Measurements from ENCODE around the gene SEC14L2. TPM values are rescaled to one million over a fixed set of nuclear protein-coding genes. Genes with fewer than 3 reads are reported as not detected.

Gene SEC14L2
- total and polyA plus RNA-seq, 2 of the 8 experiments (the other 6 are each of a cell fraction or from before 2014, with no cell fraction given): 2.8 to 3.2 TPM

DNA sequence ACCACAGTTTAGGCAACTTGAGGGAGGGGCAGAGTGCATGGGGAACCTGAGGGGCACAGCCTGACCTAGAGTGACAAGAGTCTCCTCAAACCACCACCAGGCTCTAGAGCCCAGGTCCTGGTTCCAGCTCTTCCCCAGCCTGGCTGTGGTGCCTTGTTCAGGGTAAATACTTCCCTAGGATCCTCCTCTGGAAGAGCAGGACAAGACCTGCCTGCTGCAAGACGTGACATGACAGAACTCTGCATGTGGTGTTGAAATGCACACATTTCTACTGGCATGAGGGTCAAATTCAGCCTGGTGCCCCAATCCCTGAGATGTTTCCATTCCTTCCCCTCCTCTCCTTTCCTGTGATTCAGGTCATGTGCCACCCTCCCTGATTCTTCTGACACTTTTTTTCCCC, 3.3 kb downstream of the SEC14L2 start:
- 45% methylated on average over 1 of the region's 1 CpG; no CpG with 5 or more reads in 1 of the 2 experiments for WGBS, 2 experiments (ENCODE audit: extremely low coverage in 1 of 2, insufficient coverage in 1 of 2, insufficient read length in 1 of 2, insufficient replicate concordance in 2 of 2, low coverage in 1 of 2, low lambda C conversion rate in 2 of 2, missing lambda C conversion rate in 1 of 2)
- Histone ChIP-seq H3K23me2 (ENCODE audit: low read depth, low read length) (peaks cover 8% of the 10 kb centered on the region; the same call in 1 of the 2 replicates), H2BK20ac (ENCODE audit: low read length) (no peak overlapping the region), H3K23ac (ENCODE audit: insufficient read length) (no peak overlapping the region), H3K4me2 (ENCODE audit: insufficient read depth in 1 of 2, low read depth in 2 of 2, low read length in 2 of 2) (no peak overlapping the region), H2AFZ (ENCODE audit: low read length) (no peak overlapping the region), H3K79me1 (ENCODE audit: low read depth, low read length) (no peaks in the 10 kb centered on the region), H3K79me2 (ENCODE audit: control insufficient read depth in 1 of 2, insufficient read depth in 2 of 2, low read length in 2 of 2) (no peaks in the 10 kb centered on the region), H3K14ac (ENCODE audit: insufficient read length) (no peak overlapping the region), H3K4me1 (replicated peaks in 1 of 4; ENCODE audit: control insufficient read depth in 3 of 4, insufficient read depth in 4 of 4, low read length in 3 of 4) (peaks cover 7 to 16% (median 10%) of the 10 kb centered on the region in 4 experiments), H4K8ac (ENCODE audit: extremely low read depth, insufficient read depth, low read length) (no peak overlapping the region), H3K27me3 (replicated peaks in 1 of 4; ENCODE audit: control insufficient read depth in 3 of 4, extremely low read depth in 1 of 4, insufficient read depth in 3 of 4, low read length in 3 of 4) (peaks cover 2 to 16% (median 8%) of the 10 kb centered on the region in 4 experiments; a peak in 6 of 7 replicates), H3K9me3 (ENCODE audit: insufficient read depth in 2 of 2, low read depth in 1 of 2, low read length in 1 of 2) (no peaks in the 10 kb centered on the region), H4K5ac (ENCODE audit: insufficient read length, low read depth, low read length) (no peak overlapping the region), H2BK15ac (ENCODE audit: low read length) (no peak overlapping the region), H3K27ac (ENCODE audit: low read depth, low read length) (no peak overlapping the region), H2BK5ac (ENCODE audit: low read depth, low read length) (no peak overlapping the region), H4K20me1 (replicated peaks in 1 of 2; ENCODE audit: control insufficient read depth in 1 of 2, insufficient read depth in 2 of 2, low read length in 2 of 2) (peaks cover 0 to 6% of the 10 kb centered on the region in 2 experiments), H3K9ac (replicated peaks in 1 of 4; ENCODE audit: extremely low read depth in 1 of 4, low read depth in 3 of 4, low read length in 3 of 4) (no peak overlapping the region), H2AK5ac (ENCODE audit: low read depth, low read length) (no peak overlapping the region), H4K91ac (replicated peaks; ENCODE audit: insufficient read length, low read length) (no peak overlapping the region), H3K56ac (replicated peaks; ENCODE audit: insufficient read length, low read depth, low read length) (no peak overlapping the region), H2BK12ac (ENCODE audit: low read depth, low read length) (no peak overlapping the region), H2BK120ac (replicated peaks; ENCODE audit: low read depth, low read length) (no peak overlapping the region), H3K4me3 (ENCODE audit: extremely low read depth in 1 of 4, insufficient read depth in 2 of 4, low read depth in 3 of 4, low read length in 4 of 4) (no peak overlapping the region), H3K18ac (ENCODE audit: extremely low read depth, low read length) (no peak overlapping the region), H3K4ac (replicated peaks; ENCODE audit: insufficient read length, low read depth, low read length) (no peak overlapping the region), H3K36me3 (ENCODE audit: control insufficient read depth in 2 of 4, insufficient read depth in 4 of 4, low read length in 3 of 4) (no peaks in the 10 kb centered on the region)
- DNase-seq (ENCODE audit: low read depth in 1 of 2, low spot score in 2 of 2): no peak
- ChIA-PET POLR2A (ENCODE audit: partially characterized antibody) (interaction anchor here (6.5 kb wide), 1 partner anchor 24 kb away, joined by 39 read pairs; the partner anchor contains the start of gene MTFP1), CTCF (ENCODE audit: partially characterized antibody) (interaction anchor here (1.4 to 12.0 kb wide), 2 partner anchors 27 to 34 kb away, joined by 3 to 164 read pairs; partner anchors contain the start of gene MTFP1)
- no peak for TF ChIP-seq EGR1 (IDR thresholded peaks at IDR 0.05; ENCODE audit: borderline replicate concordance, low read depth, low read length)
- TF ChIP-seq HDAC2 (IDR thresholded peaks at IDR 0.05; ENCODE audit: borderline replicate concordance in 1 of 2, low read depth in 2 of 2, low read length in 2 of 2): no peak
- TF ChIP-seq, protein P1, sequence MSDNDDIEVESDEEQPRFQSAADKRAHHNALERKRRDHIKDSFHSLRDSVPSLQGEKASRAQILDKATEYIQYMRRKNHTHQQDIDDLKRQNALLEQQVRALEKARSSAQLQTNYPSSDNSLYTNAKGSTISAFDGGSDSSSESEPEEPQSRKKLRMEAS (IDR thresholded peaks at IDR 0.05): no peak
- no peak for TF ChIP-seq SP2 (IDR thresholded peaks at IDR 0.05; ENCODE audit: low read length)
- no peak for TF ChIP-seq MAFK (IDR thresholded peaks at IDR 0.05; ENCODE audit: low read depth, low read length)
- TF ChIP-seq HDAC6 (IDR thresholded peaks at IDR 0.05; ENCODE audit: low read depth, low read length): no peak
- no peak for FAIRE-seq
